ENCODE results near the gene HCN3.

DNA sequence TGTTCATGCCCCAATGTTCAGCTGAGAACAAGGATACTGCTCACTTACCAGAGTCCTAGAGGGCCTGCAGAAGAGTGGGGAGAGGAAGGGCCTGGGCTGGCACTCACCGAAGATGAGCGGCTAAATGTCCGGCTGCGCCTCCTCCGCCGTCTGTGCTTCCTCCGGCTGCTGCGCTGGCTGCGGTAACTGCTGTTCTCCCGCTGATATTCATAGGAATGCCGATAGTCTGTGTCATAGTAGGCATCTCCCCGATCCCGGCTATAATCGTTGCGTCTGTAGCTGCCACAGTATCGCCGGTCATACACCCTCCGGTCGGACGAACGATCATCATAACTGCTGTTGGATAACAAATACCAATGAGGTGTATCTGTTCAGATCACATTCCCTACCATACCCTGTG lies 7.9 kb upstream of the HCN3 start:
- TF ChIP-seq, protein P1, sequence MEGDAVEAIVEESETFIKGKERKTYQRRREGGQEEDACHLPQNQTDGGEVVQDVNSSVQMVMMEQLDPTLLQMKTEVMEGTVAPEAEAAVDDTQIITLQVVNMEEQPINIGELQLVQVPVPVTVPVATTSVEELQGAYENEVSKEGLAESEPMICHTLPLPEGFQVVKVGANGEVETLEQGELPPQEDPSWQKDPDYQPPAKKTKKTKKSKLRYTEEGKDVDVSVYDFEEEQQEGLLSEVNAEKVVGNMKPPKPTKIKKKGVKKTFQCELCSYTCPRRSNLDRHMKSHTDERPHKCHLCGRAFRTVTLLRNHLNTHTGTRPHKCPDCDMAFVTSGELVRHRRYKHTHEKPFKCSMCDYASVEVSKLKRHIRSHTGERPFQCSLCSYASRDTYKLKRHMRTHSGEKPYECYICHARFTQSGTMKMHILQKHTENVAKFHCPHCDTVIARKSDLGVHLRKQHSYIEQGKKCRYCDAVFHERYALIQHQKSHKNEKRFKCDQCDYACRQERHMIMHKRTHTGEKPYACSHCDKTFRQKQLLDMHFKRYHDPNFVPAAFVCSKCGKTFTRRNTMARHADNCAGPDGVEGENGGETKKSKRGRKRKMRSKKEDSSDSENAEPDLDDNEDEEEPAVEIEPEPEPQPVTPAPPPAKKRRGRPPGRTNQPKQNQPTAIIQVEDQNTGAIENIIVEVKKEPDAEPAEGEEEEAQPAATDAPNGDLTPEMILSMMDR (IDR thresholded peaks at IDR 0.05) = no peak
- TF ChIP-seq POLR2A (IDR thresholded peaks at IDR 0.05) (no peak), EP300 (IDR thresholded peaks at IDR 0.05; ENCODE audit: low read depth) (no peak), POLR2AphosphoS5 (IDR thresholded peaks at IDR 0.05) (no peak)

All from transverse colon (tissue), 4 donors.